Fibroblast of lung (primary cell): ENCODE results near the gene ZNF580.

ENCODE experiments used
- EZH2 ChIP-seq: IDR thresholded peaks from 2 replicates; pipeline ENCODE4 v1.5.1; 2012; ENCODE audit warnings: low read length, control low read depth, mild to moderate bottlenecking; ENCODE audit errors: missing control alignments
- TF ChIP-seq, protein P1 (sequence below), 2 donors: IDR thresholded peaks in 1 of 2; conservative IDR thresholded peaks in 1 of 2; 1 replicate in 1 of 2; 2 replicates in 1 of 2; pipeline ENCODE4 v1.5.1; 2011 to 2012; ENCODE audit warnings: low read length in 2 of 2, control low read depth in 1 of 2, inconsistent platforms in 1 of 2, low read depth in 1 of 2, mild to moderate bottlenecking in 1 of 2

DNA sequence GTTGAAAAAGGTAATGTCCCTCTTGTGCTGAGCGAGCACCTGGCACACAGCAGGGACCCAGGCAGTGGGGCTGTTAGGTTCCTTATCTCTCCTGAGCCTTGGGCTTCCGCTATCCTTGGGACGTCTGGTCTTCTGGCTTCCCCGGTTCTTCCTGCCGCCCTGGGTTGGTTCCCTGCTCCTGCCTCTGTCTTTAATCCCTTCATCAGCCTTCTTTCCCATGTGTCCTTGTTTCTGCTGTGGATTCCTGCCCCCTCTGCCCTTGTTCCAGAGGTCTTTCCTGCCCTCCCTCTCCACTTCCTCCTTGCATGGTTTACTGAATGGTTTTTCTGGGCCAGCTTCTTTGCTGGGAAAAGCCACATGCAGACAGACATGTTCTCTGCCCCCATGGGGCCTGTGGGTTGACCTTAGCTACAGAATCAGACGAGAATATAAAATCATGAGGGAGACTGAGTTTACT, 36.8 kb downstream of the ZNF580 start:
- TF ChIP-seq, protein P1, sequence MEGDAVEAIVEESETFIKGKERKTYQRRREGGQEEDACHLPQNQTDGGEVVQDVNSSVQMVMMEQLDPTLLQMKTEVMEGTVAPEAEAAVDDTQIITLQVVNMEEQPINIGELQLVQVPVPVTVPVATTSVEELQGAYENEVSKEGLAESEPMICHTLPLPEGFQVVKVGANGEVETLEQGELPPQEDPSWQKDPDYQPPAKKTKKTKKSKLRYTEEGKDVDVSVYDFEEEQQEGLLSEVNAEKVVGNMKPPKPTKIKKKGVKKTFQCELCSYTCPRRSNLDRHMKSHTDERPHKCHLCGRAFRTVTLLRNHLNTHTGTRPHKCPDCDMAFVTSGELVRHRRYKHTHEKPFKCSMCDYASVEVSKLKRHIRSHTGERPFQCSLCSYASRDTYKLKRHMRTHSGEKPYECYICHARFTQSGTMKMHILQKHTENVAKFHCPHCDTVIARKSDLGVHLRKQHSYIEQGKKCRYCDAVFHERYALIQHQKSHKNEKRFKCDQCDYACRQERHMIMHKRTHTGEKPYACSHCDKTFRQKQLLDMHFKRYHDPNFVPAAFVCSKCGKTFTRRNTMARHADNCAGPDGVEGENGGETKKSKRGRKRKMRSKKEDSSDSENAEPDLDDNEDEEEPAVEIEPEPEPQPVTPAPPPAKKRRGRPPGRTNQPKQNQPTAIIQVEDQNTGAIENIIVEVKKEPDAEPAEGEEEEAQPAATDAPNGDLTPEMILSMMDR (conservative IDR thresholded peaks at IDR 0.05 in 1 of 2, IDR thresholded peaks at IDR 0.05 in 1 of 2; ENCODE audit: low read depth in 1 of 2, low read length in 2 of 2), result no peak
- TF ChIP-seq EZH2, result no peak
